Fibroblast of lung (primary cell): Measurements from ENCODE around the gene FKBP2.

Source experiments
- EZH2 ChIP-seq: IDR thresholded peaks from 2 replicates; pipeline ENCODE4 v1.5.1; 2012; ENCODE audit warnings: low read length, control low read depth, mild to moderate bottlenecking; ENCODE audit errors: missing control alignments
- TF ChIP-seq, protein P1 (sequence below), 2 donors: IDR thresholded peaks in 1 of 2; conservative IDR thresholded peaks in 1 of 2; 1 replicate in 1 of 2; 2 replicates in 1 of 2; pipeline ENCODE4 v1.5.1; 2011 to 2012; ENCODE audit warnings: low read length in 2 of 2, control low read depth in 1 of 2, inconsistent platforms in 1 of 2, low read depth in 1 of 2, mild to moderate bottlenecking in 1 of 2

DNA sequence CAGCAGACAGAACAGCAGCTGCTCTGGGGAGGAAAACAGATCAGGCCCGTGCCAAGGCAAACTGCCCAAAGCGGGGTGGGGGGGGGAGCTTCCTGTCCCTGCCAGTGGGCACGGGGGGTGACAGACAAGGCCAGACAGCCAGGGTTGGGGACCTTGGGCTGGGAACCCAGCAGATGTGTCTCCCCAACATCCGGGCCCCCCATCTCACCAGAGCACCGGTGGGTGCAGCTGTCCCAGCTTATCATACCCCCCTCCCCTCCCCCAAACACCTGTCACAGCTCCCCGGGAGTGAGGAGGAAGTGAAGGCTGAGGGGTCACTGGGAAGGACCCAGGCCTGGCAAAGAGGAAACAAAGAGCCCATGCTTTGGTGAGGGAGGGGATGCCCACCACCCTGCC, 4.5 kb downstream of the FKBP2 start:
- no peak for TF ChIP-seq EZH2
- TF ChIP-seq, protein P1, sequence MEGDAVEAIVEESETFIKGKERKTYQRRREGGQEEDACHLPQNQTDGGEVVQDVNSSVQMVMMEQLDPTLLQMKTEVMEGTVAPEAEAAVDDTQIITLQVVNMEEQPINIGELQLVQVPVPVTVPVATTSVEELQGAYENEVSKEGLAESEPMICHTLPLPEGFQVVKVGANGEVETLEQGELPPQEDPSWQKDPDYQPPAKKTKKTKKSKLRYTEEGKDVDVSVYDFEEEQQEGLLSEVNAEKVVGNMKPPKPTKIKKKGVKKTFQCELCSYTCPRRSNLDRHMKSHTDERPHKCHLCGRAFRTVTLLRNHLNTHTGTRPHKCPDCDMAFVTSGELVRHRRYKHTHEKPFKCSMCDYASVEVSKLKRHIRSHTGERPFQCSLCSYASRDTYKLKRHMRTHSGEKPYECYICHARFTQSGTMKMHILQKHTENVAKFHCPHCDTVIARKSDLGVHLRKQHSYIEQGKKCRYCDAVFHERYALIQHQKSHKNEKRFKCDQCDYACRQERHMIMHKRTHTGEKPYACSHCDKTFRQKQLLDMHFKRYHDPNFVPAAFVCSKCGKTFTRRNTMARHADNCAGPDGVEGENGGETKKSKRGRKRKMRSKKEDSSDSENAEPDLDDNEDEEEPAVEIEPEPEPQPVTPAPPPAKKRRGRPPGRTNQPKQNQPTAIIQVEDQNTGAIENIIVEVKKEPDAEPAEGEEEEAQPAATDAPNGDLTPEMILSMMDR (conservative IDR thresholded peaks at IDR 0.05 in 1 of 2, IDR thresholded peaks at IDR 0.05 in 1 of 2; ENCODE audit: low read depth in 1 of 2, low read length in 2 of 2): no peak
